Hepatocyte (in vitro differentiated cells): ENCODE measurements around the gene GID4. TPM values are rescaled to one million over a fixed set of nuclear protein-coding genes. Genes with fewer than 3 reads are reported as not detected.

Experiments used
- DNase-seq: peaks from one replicate; pipeline ENCODE4 v3.0.0-alpha.2; 2016; ENCODE audit warnings: low spot score
- H2AFZ ChIP-seq: fragments of 200-600 bp; sonication (generic); 2 replicates; pipeline ENCODE4 v1.6.0; 2016; ENCODE audit warnings: antibody characterized with exemption, mild to moderate bottlenecking
- H3K27ac ChIP-seq: fragments of 200-600 bp; sonication (generic); 2 replicates; pipeline ENCODE4 v1.5.1; 2016; ENCODE audit warnings: mild to moderate bottlenecking
- H3K27me3 ChIP-seq: fragments of 200-600 bp; sonication (generic); 2 replicates; pipeline ENCODE4 v1.6.1; 2016
- H3K36me3 ChIP-seq: fragments of 200-600 bp; sonication (generic); replicated peaks from 2 replicates; pipeline ENCODE4 v1.5.1; 2016; ENCODE audit warnings: low read depth; ENCODE audit not compliant: insufficient read depth
- H3K4me1 ChIP-seq: fragments of 200-600 bp; sonication (generic); 2 replicates; pipeline ENCODE4 v1.5.1; 2016; ENCODE audit warnings: mild to moderate bottlenecking, moderate library complexity; ENCODE audit not compliant: insufficient read depth
- H3K4me2 ChIP-seq: fragments of 200-600 bp; sonication (generic); 2 replicates; pipeline ENCODE4 v1.6.0; 2016
- H3K4me3 ChIP-seq: fragments of 200-600 bp; sonication (generic); 2 replicates; pipeline ENCODE4 v1.5.1; 2016; ENCODE audit warnings: mild to moderate bottlenecking
- H3K79me2 ChIP-seq: fragments of 200-600 bp; sonication (generic); 2 replicates; pipeline ENCODE4 v1.6.0; 2017; ENCODE audit warnings: mild to moderate bottlenecking
- H3K9me2 ChIP-seq: fragments of 200-600 bp; sonication (generic); replicated peaks from 2 replicates; pipeline ENCODE4 v1.6.0; 2017; ENCODE audit warnings: mild to moderate bottlenecking; ENCODE audit not compliant: insufficient read depth
- H3K9me3 ChIP-seq: fragments of 200-600 bp; sonication (generic); 2 replicates; pipeline ENCODE4 v1.5.1; 2016; ENCODE audit warnings: low read depth, mild to moderate bottlenecking
- H4K20me1 ChIP-seq: fragments of 200-600 bp; sonication (generic); 2 replicates; pipeline ENCODE4 v1.6.0; 2016; ENCODE audit warnings: mild to moderate bottlenecking; ENCODE audit not compliant: insufficient read depth, poor library complexity, severe bottlenecking
- EZH2 ChIP-seq: fragments of 200-600 bp; sonication (generic); IDR thresholded peaks from 2 replicates; pipeline ENCODE4 v1.6.1; 2016; ENCODE audit warnings: antibody characterized with exemption, mild to moderate bottlenecking, borderline replicate concordance
- EZH2phosphoT487 ChIP-seq: fragments of 200-600 bp; sonication (generic); IDR thresholded peaks from one replicate; pipeline ENCODE4 v1.6.1; 2018; ENCODE audit warnings: antibody characterized with exemption, mild to moderate bottlenecking, low read depth, moderate library complexity; ENCODE audit not compliant: unreplicated experiment, severe bottlenecking
- WGBS: methylation state at CpG from one replicate; pipeline ENCODE4 v1.1.6; 2016; ENCODE audit warnings: low lambda C conversion rate; ENCODE audit errors: missing lambda C conversion rate; 5-methylcytosine and 5-hydroxymethylcytosine counted together
- polyA plus RNA-seq: library from polyadenylated mRNA; unstranded; fragments of >200 nt; fragmentation: Nextera tagmentation; extraction: Ambion mirVana; gene quantifications from 2 replicates; pipeline ENCODE4 v1.2.1, GENCODE V29; 2016
- total RNA-seq: library from RNA; depleted of rRNA; stranded (reverse); fragments of >200 nt; gene quantifications from 2 replicates; pipeline ENCODE4 v1.2.3, GENCODE V29; 2014
- TF ChIP-seq, protein P1 (sequence below): fragments of 200-600 bp; sonication (generic); IDR thresholded peaks from 2 replicates; pipeline ENCODE4 v1.5.1; 2016; ENCODE audit warnings: antibody characterized with exemption, mild to moderate bottlenecking; ENCODE audit not compliant: poor library complexity

The GID4 gene
- total and polyA plus RNA-seq, 2 experiments from 2014 or later: 6.7 to 8.2 TPM

GRCh38 chr17:18109935-18110485, 70.8 kb downstream of the GID4 start:
- Histone ChIP-seq H4K20me1 (no peaks in the 10 kb centered on the region), H2AFZ (no peak overlapping the region), H3K36me3 (no peaks in the 10 kb centered on the region), H3K4me3 (no peak overlapping the region), H3K9me2 (no peaks in the 10 kb centered on the region), H3K79me2 (no peaks in the 10 kb centered on the region), H3K4me1 (no peaks in the 10 kb centered on the region), H3K27ac (no peak overlapping the region), H3K27me3 (no peaks in the 10 kb centered on the region), H3K9me3 (no peaks in the 10 kb centered on the region), H3K4me2 (no peak overlapping the region)
- DNase-seq: no peak
- no peak for TF ChIP-seq EZH2phosphoT487
- TF ChIP-seq, protein P1, sequence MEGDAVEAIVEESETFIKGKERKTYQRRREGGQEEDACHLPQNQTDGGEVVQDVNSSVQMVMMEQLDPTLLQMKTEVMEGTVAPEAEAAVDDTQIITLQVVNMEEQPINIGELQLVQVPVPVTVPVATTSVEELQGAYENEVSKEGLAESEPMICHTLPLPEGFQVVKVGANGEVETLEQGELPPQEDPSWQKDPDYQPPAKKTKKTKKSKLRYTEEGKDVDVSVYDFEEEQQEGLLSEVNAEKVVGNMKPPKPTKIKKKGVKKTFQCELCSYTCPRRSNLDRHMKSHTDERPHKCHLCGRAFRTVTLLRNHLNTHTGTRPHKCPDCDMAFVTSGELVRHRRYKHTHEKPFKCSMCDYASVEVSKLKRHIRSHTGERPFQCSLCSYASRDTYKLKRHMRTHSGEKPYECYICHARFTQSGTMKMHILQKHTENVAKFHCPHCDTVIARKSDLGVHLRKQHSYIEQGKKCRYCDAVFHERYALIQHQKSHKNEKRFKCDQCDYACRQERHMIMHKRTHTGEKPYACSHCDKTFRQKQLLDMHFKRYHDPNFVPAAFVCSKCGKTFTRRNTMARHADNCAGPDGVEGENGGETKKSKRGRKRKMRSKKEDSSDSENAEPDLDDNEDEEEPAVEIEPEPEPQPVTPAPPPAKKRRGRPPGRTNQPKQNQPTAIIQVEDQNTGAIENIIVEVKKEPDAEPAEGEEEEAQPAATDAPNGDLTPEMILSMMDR: no peak
- no peak for TF ChIP-seq EZH2
- WGBS: 87% methylated on average over 10 of the region's 10 CpGs

GRCh38 chr17:18110636-18111145, 71.5 kb downstream of the GID4 start:
- H3K36me3 ChIP-seq: no peaks in the 10 kb centered on the region
- no peak overlapping the region for H3K4me2 ChIP-seq
- H3K9me3 ChIP-seq: no peaks in the 10 kb centered on the region
- no peak overlapping the region for H2AFZ ChIP-seq
- 75% methylated on average over 4 of the region's 4 CpGs for WGBS
- no peaks in the 10 kb centered on the region for H3K4me1 ChIP-seq
- H3K27ac ChIP-seq: no peak overlapping the region
- no peak overlapping the region for H3K4me3 ChIP-seq
- no peaks in the 10 kb centered on the region for H3K79me2 ChIP-seq
- no peaks in the 10 kb centered on the region for H3K9me2 ChIP-seq
- no peak for TF ChIP-seq EZH2phosphoT487
- TF ChIP-seq, protein P1: no peak
- TF ChIP-seq EZH2: no peak
- no peaks in the 10 kb centered on the region for H3K27me3 ChIP-seq
- no peaks in the 10 kb centered on the region for H4K20me1 ChIP-seq
- DNase-seq: no peak

DNA sequence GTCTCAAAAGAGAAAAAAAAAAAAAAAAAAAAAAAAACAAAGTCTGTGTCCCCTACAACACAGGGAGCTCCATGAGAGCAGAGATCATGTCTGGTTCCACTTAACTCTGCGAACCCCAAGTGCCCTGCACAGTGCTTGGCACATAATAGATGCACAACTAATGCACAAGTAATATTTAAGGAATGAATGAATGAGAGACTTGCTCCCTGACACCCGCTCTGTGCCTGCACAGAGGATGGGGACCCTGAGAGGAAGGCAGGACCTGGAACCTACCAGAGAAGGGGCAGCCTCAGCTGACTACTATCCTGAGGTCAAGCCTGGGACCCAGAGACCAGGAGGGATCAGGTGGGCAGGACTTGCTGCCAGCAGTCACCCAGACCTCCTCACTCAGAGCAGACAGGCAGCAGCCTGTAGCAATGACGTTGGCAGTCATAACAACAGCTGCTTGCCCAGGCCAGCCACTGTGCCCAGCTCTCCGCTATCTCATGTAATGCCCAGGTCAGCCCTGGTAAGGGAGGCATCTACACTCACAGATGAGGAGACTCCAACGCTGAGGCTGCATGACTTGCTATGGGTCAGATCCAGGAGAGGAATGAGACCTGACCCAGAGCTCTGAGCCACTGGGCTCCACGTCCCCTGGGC, 72.2 kb downstream of the GID4 start:
- 85% methylated on average over 6 of the region's 6 CpGs for WGBS
- no peak overlapping the region for H3K4me2 ChIP-seq
- no peaks in the 10 kb centered on the region for H3K36me3 ChIP-seq
- TF ChIP-seq EZH2phosphoT487: no peak
- TF ChIP-seq, protein P1: no peak
- no peak for TF ChIP-seq EZH2
- no peaks in the 10 kb centered on the region for H3K9me3 ChIP-seq
- no peaks in the 10 kb centered on the region for H3K27me3 ChIP-seq
- H3K4me1 ChIP-seq: no peaks in the 10 kb centered on the region
- H4K20me1 ChIP-seq: no peaks in the 10 kb centered on the region
- no peaks in the 10 kb centered on the region for H3K9me2 ChIP-seq
- H2AFZ ChIP-seq: no peak overlapping the region
- no peaks in the 10 kb centered on the region for H3K79me2 ChIP-seq
- no peak for DNase-seq
- no peak overlapping the region for H3K27ac ChIP-seq
- no peak overlapping the region for H3K4me3 ChIP-seq
